Fibroblast of upper back skin (primary cell): ENCODE measurements around the gene RHEB.

ENCODE experiments used
- DNase-seq: peaks from one replicate; pipeline ENCODE4 v3.0.0-alpha.2; 2013

Gene RHEB

DNA sequence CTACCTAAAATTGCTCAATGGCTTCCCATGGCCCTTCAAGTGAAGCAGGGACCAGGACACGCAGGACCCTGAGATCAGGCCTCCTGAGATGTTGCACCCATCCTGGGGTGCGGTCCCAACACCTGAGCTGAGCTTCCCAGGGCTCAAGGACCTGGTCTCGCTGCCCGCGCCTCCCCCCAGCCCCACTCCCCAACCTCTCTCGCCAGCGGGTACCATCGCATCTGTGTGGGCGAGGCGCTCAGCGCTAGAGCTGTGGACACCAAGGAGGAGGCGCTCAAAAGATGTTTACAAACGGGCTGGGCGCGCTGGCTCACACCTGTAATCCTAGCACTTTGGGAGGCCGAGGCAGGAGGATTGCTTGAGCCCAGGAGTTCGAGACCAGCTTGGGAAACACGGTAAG, 72.4 kb downstream of the RHEB start:
- DNase-seq = no peak

DNA sequence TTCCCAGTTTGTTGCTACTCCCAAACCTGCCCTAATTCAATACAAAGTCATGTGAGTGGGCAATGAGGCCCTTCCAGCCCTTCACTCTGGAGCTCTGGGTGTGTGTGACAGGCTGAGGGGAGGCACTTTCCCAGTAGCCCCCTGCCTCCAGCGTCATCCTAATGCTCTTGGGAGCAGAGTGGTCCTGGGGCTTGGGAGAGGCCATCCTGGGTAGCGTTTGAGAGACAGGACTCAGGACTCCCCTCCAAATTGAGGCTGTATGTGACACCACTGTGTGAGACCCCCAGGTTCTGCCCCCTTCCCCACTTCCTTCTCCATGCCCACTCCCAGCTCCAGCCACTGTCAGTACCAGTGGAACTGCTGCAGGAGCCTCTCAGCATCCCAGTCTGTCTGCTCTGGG, 73.3 kb downstream of the RHEB start:
- DNase-seq = no peak

DNA sequence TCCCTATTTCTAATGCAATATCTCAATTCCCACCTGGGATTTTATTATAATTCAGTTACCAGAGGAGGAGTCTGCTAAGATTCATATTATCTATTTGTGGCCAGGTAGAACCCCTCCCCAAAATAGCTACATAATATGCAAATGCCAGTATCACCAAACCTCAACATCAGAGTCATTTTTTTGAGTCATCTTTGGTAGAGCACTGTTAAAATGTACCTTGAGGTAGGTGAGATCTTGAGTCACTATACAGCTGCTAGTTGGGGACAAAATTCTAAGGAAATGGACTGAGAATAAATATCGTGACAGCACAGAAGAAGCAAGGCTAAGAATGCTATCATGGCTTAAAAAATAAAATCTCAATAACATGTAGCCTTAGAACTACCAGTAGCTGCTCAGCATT, 75.1 kb downstream of the RHEB start:
- no peak for DNase-seq

- no peak for DNase-seq
These were observed 76.8 kb downstream of the RHEB start for GRCh38 chr7:151442776-151443496.

- DNase-seq = no peak
These were observed 78.8 kb downstream of the RHEB start for GRCh38 chr7:151440799-151441445.

DNA sequence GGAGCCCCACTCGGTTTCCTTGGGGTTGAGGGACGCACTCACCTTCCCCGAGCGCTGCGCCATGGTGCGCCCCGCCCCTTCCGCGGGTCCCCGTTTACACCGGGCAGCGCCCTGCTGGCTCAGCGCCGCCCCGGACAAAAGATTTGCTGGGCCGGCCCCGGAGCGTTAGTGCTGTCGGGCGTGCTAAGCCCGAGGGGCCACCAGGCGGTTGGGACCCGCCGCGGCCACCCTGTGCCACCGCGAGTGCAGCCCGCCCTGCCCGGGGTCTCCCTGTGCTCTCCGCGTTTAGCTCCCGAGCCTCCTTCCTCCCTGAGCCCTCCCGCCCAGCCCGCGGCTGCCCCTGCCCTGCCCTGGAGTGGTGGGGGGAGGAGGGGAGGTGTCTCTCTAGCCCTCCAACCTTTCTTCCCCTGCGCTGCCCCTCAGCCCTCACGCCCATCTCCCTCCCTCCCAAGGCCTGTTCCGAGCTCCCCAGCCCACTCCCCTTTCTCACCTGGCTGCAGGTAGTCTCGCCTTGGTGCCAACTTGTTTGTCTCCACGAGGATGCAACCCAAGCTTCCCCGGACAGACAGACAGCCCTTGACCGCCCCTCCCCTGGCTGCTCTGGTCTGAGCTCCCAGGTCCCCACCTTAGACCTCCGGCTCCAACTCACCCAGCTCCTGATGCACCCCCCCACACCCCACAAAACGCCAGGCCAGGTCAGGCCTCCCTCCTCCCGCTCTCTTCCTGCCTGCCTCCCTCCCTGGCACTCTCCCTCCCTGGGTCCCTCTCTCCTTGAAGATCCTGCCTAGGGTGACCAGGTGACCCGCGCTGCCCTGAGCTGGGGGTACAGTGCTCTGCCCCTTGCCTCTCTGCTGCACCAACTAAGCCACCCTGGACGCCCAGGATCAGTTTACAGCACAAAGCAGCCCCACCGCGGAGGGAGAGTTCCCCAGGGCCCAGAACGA, 79.6 kb downstream of the RHEB start, which contains the start of gene CRYGN:
Gene CRYGN, minus strand, starts transcription at position 287 of the 944 bp plus-strand sequence. Its CDS starts 224 bp downstream, at position 63.
- no peak for DNase-seq

DNA sequence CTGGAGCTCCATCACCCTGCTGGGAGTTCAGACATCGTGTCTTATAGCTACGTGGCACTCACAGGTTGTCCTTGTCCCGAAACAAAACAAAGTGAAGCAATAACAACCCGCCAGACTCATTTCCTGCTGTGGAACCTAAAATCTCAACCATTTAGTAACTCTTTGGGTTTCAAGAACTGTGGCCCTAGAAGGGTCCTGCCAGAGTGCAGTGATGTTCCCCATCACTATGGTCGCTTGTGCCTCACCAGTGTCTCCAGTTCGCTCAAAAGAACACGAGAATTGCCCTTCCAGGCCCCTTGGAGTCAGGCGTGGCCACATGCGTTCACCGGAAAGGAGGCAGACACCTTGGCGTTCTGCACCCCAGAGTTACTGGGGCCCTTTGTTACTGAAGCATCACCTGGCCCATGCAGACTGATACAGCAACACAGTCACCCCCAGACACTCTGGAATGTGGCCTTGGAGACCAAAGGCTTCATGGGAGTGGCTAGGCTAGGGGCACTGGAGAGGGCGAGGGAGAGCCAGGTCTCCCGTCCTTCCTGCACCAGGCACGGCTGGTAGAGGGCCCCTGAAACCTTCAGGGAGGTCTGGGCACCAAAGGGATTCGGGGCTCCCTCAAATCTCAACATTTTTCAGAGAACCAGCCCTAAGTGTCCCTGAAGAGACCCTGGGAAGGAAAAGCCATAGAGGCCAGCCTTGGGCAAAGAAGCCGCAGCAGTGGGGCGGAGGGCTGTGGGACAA, 80.7 kb downstream of the RHEB start:
- DNase-seq = no peak

GRCh38 chr7:151437866-151438516, 81.7 kb downstream of the RHEB start:
- DNase-seq = no peak

DNA sequence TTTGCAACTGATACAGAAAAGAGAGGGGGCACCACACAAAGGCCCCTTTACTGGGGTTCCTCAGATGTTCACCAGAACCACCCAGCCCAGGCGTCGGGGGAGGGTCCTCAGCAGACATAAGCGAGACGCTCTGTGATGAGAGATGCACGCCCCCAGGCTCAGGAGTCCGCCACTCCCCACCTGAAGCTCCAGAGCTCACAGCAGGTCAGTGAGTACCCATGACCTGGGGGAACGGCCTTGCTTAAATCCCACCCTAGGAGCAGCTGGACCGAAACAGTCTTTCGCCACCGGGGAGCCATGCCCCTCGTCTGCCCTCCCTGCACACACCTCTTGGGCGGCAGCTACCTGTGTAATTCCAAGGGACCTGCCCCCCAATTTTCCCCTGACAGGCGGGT, 82.5 kb downstream of the RHEB start:
- DNase-seq = no peak

- no peak for DNase-seq
These were observed 83.1 kb downstream of the RHEB start for GRCh38 chr7:151436446-151437158.

DNA sequence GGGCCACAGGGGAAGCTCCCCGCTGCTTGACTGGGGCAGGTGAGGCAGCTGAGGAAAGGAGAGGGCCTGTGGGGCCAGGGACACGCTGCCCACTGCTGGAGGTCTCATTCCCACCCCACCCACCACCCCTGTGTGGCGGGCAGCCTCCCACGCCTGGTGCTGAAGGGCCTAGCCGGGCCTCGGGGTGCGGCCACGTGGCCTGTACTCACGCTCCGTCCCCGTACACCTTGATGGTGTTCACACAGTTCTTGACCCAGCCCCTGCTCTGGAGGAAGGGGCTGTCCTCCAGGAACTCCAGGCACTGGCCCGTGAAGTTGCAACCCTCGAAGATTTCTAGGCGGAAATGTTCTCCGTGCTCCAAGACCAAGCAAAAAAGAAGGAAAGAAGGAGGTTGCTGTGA, 83.7 kb downstream of the RHEB start:
- DNase-seq = no peak

DNA sequence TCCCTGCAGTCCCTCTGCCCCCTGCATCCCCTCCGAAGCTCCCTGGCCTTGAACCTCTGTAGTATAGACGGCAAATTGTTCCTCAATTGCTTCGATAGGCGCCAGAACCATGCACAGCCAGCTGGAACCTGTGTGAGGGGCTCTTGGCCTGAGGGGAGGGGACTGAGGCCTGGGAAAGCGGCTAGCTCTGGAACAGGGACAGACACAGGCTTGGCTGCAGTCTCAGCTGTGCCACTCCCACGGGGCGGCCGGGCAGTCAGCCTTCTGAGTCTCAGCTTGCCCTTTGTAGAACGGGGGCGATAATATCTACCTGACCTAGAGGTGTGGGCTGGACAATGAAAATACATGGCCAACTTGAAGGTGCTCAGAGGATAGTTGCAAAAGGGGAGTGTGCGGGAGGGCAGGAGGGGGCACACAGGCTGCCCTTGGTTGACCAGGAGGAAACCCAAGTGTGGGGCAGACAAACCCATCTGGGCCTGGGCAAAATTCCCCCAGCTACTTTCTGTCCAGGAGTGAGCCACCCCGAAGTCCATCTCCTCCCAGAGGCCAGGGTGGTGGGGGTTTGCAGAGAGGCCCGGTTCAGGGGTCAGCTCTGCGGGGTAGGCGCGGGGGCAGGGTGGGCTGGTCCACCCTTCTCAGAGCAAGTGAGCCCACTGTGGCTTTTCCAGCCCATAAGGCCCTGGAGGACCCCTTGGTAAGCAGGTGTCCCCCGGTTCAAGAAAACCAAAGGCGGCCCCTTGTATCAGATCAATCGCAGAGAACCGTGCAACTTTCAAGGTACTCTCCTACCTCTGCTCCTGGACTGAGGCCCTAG, 84.4 kb downstream of the RHEB start:
- no peak for DNase-seq

DNA sequence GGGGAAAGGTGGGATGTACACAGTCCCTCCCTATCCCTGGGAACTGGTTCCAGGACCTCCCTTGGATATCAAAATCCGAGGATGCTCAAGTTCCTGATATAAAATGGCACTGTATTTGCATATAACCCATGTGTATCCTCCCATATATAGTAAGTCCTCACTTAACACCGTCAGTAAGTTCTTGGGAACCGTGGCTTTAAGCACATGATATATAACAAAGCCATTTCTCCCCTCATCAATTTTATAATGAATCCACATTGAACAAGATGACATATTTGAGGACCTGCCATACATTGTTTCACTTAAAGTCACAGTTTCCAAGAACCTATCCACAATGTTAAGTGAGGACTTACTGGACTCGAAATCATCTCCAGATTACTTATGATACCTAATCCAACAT, 85.1 kb downstream of the RHEB start:
- DNase-seq = no peak

GRCh38 chr7:151433721-151434400, 85.8 kb downstream of the RHEB start:
- no peak for DNase-seq

DNA sequence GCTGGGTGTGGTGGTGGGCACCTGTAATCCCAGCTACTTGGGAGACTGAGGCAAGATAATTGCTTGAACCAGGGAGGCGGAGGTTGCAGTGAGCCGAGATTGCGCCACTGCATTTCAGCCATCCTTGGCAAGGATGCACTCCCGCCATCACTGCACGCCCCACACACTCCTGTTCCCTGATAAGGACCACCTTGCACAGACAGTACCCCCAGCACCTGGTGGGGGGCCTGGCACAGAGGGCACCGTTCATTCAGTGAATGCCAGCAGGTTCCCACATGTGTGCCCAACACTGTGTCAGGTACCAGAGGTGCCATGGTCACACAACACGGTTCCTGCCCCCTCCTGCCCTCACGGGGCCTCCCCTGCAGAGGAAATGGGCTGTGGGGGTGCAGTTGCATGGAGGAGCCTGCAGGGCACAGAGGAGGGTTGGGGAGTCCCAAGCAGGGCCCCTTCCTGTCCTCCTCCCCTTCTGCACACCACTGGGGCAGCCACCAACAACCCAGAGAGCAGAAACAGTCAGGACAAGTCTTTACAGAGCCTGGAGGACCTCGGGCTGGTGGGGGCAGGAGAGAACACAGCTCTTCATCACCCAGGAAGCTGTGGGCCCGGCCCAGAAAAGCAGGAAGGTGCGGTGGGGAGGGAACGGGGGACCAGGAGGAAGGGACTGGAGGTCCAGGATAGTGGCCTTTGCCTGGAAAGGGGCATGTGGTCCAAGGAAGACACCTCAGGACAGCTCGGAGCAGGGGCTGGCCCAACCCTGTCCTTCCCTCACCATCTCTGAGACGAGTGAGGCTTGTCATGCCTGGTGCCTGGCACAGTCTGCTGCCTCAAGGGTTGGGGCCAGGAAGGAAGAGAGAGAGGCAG, 86.8 kb downstream of the RHEB start:
- no peak for DNase-seq

- no peak for DNase-seq
These were observed 87.9 kb downstream of the RHEB start for GRCh38 chr7:151431768-151432311.

GRCh38 chr7:151431281-151431767, 88.4 kb downstream of the RHEB start:
- no peak for DNase-seq

GRCh38 chr7:151430391-151431205, 89.1 kb downstream of the RHEB start:
- DNase-seq = no peak
